GM12878 (cell line): ENCODE results near the gene BTG1. TPM values are rescaled to one million over a fixed set of nuclear protein-coding genes. Genes with fewer than 3 reads are reported as not detected.

Source experiments
- ATAC-seq: fragments of 200-7000 bp; cut with Tn5 transposase; 3 replicates; pipeline ENCODE4 v1.9.1; 2020; ENCODE audit warnings: mild to moderate bottlenecking, moderate library complexity
- BruUV-seq: library from RNA; stranded (reverse); fragments of 400-500 nt; replicated peaks from 2 replicates; lab custom pipeline; 2021; lab: Mats Ljungman, UMichigan
- CTCF ChIA-PET: fragments of 300-600 bp; sonication (Branson Sonifier 250); formaldehyde crosslinking; extraction: SDS; loops from one replicate; lab custom pipeline; 2021; ENCODE audit warnings: inconsistent platforms; lab: Yijun Ruan, JAX
- POLR2A ChIA-PET: fragments of 350-600 bp; formaldehyde crosslinking; extraction: SDS; loops from one replicate; lab custom pipeline; 2021; ENCODE audit warnings: inconsistent platforms; lab: Charles Lee
- RAD21 ChIA-PET: fragments of 300-600 bp; sonication (Branson Sonifier 250); formaldehyde crosslinking; loops from one replicate; lab custom pipeline; 2023; ENCODE audit warnings: antibody characterized with exemption; ENCODE audit not compliant: unreplicated experiment; lab: Charles Lee
- SMC1A ChIA-PET: fragments of 300-600 bp; sonication (Branson Sonifier 250); formaldehyde crosslinking; loops from one replicate; lab custom pipeline; 2023; ENCODE audit not compliant: unreplicated experiment, uncharacterized antibody; lab: Charles Lee
- DNase-seq: peaks from one replicate; pipeline ENCODE4 v3.0.0-alpha.2; 2011; ENCODE audit warnings: low read depth, low spot score
- FAIRE-seq: peaks from 3 replicates; lab custom pipeline; 2011; peaks lifted over from hg19 to GRCh38; lab: Jason Lieb, UNC
- H2AFZ ChIP-seq: 2 replicates; pipeline ENCODE4 v1.6.0; 2011; ENCODE audit warnings: low read depth, low read length, control low read depth; ENCODE audit not compliant: control insufficient read depth
- H3K27ac ChIP-seq: 2 replicates; pipeline ENCODE4 v1.5.1; 2011; ENCODE audit warnings: control low read depth; ENCODE audit not compliant: control insufficient read depth, insufficient read depth
- H3K27me3 ChIP-seq, 2 experiments: replicated peaks in 1 of 2; 2 replicates each; pipeline versions ENCODE4 v1.6.0 to v1.6.1; 2011; ENCODE audit warnings: low read length in 1 of 2; ENCODE audit not compliant: control insufficient read depth in 2 of 2, insufficient read depth in 2 of 2
- H3K36me3 ChIP-seq, 2 experiments: 2 replicates each; pipeline ENCODE4 v1.5.1; 2011; ENCODE audit warnings: low read length in 1 of 2; ENCODE audit not compliant: control insufficient read depth in 2 of 2, insufficient read depth in 2 of 2
- H3K4me1 ChIP-seq: 2 replicates; pipeline ENCODE4 v1.6.1; 2011; ENCODE audit warnings: mild to moderate bottlenecking, low read length, moderate library complexity, mixed read lengths; ENCODE audit not compliant: control insufficient read depth, insufficient read depth
- H3K4me2 ChIP-seq: 2 replicates; pipeline ENCODE4 v1.6.0; 2011; ENCODE audit warnings: control low read depth; ENCODE audit not compliant: control insufficient read depth, insufficient read depth
- H3K4me3 ChIP-seq: fragments of 200-600 bp; sonication (generic); 2 replicates; pipeline ENCODE4 v1.5.1; 2016
- H3K79me2 ChIP-seq: 2 replicates; pipeline ENCODE4 v1.6.0; 2011; ENCODE audit warnings: low read length; ENCODE audit not compliant: control insufficient read depth, insufficient read depth
- H3K9ac ChIP-seq: 2 replicates; pipeline ENCODE4 v1.8.0; 2011; ENCODE audit warnings: low read length, control low read depth, mixed read lengths; ENCODE audit not compliant: control insufficient read depth, insufficient read depth
- H3K9me3 ChIP-seq: replicated peaks from 3 replicates; pipeline ENCODE4 v1.5.1; 2011; ENCODE audit warnings: mild to moderate bottlenecking, low read length; ENCODE audit not compliant: control insufficient read depth, insufficient read depth
- H4K20me1 ChIP-seq: 2 replicates; pipeline ENCODE4 v1.6.0; 2011; ENCODE audit not compliant: control insufficient read depth, insufficient read depth
- CBFB ChIP-seq: IDR thresholded peaks from 2 replicates; pipeline ENCODE4 v1.6.1; 2016; ENCODE audit warnings: antibody characterized with exemption, low read depth
- EGR1 ChIP-seq, 2 experiments: IDR thresholded peaks; 1 replicate in 1 of 2; 2 replicates in 1 of 2; pipeline ENCODE4 v1.6.1; 2011 to 2012; ENCODE audit warnings: low read depth in 2 of 2, low read length in 2 of 2, borderline replicate concordance in 1 of 2, mild to moderate bottlenecking in 1 of 2, moderate library complexity in 1 of 2
- IKZF1 ChIP-seq: fragments of 450-650 bp; conservative IDR thresholded peaks from 2 replicates; pipeline ENCODE4 v1.6.1; 2017; ENCODE audit warnings: antibody characterized with exemption, mild to moderate bottlenecking
- TCF7 ChIP-seq: IDR thresholded peaks from 2 replicates; pipeline ENCODE4 v1.6.1; 2014; ENCODE audit warnings: antibody characterized with exemption, borderline replicate concordance
- WGBS: methylation state at CpG from one replicate; pipeline ENCODE4 v1.1.6; 2016; ENCODE audit warnings: low lambda C conversion rate; ENCODE audit not compliant: insufficient replicate concordance, insufficient coverage; ENCODE audit errors: missing lambda C conversion rate; 5-methylcytosine and 5-hydroxymethylcytosine counted together
- in situ Hi-C: fragments of 300-500 bp; cut with MboI; formaldehyde crosslinking; loops from 9 replicates; pipeline ENCODE4 v1.14.3; 2018; ENCODE audit warnings: mixed read lengths
- intact Hi-C: fragments of 100-400 bp; cut with micrococcal nuclease; formaldehyde crosslinking; loops from one replicate; pipeline ENCODE4 v1.14.2; 2022; ENCODE audit not compliant: unreplicated experiment
- polyA plus RNA-seq, 11 experiments: library from polyadenylated mRNA; depleted of rRNA in 4 of 11; unstranded in 6 of 11; stranded (reverse) in 5 of 11; fragments of >200 nt; fragmentation: Nextera tagmentation in 4 of 11; fragmentation: Illumina TruSeq in 1 of 11; extraction: Ambion mirVana in 4 of 11; extraction: Trizol in 1 of 11; gene quantifications; 1 replicate in 1 of 11; 2 replicates in 10 of 11; pipeline versions ENCODE4 v1.2.1 to v1.2.3, GENCODE V29; 2011 to 2016; ENCODE audit warnings: inconsistent platforms in 2 of 11, missing spikeins in 2 of 11, low read depth in 1 of 11
- total RNA-seq, 4 experiments: library from RNA; depleted of rRNA in 3 of 4; stranded (reverse); fragments of >200 nt in 3 of 4; fragmentation: Illumina TruSeq in 1 of 4; extraction: Trizol in 1 of 4; gene quantifications; 2 replicates each; pipeline versions ENCODE4 v1.2.1 to v1.2.3, GENCODE V29; 2013 to 2021
- TF ChIP-seq, protein P1 (sequence below): fragments of 450-650 bp; IDR thresholded peaks from 2 replicates; pipeline ENCODE4 v1.6.1; 2017; ENCODE audit warnings: mild to moderate bottlenecking, low read depth, inconsistent platforms; ENCODE audit not compliant: poor library complexity, severe bottlenecking
- TF ChIP-seq, protein P2 (sequence below): IDR thresholded peaks from 2 replicates; pipeline ENCODE4 v1.6.1; 2012; ENCODE audit warnings: improper control_type of control experiment, low read depth, low read length; ENCODE audit not compliant: insufficient replicate concordance
- TF ChIP-seq, protein P3 (sequence below): fragments of 150-350 bp; IDR thresholded peaks from 2 replicates; pipeline ENCODE4 v1.6.1; 2016; ENCODE audit warnings: low read depth, low read length
- TF ChIP-seq, protein P4 (sequence below): fragments of 450-650 bp; IDR thresholded peaks from 2 replicates; pipeline ENCODE4 v1.6.1; 2017; ENCODE audit warnings: low read depth, mild to moderate bottlenecking, moderate library complexity

The BTG1 gene
- total and polyA plus RNA-seq, 10 of the 15 experiments (the other 5 are each of a cell fraction or from before 2014, with no cell fraction given) = 23.7 to 194 (median 56.4) TPM

DNA sequence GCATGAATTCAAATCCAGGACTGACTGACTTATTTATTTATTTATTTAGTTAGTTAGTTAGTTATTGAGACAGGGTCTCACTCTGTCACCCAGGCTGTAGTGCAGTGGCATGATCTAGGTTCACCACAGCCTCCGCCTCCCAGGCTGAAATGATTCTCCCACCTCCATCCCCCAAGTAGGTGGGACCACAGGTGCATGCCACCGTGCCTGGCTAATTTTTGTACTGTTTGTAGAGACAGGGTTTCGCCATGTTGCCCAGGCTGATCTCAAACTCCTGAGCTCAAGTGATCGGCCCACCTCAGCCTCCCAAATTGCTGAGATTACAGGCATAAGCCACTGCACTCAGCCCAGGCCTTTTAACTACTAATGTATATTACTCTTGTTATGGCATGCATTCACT lies 36.0 kb downstream of the BTG1 start (continued):
- TF ChIP-seq, protein P1, sequence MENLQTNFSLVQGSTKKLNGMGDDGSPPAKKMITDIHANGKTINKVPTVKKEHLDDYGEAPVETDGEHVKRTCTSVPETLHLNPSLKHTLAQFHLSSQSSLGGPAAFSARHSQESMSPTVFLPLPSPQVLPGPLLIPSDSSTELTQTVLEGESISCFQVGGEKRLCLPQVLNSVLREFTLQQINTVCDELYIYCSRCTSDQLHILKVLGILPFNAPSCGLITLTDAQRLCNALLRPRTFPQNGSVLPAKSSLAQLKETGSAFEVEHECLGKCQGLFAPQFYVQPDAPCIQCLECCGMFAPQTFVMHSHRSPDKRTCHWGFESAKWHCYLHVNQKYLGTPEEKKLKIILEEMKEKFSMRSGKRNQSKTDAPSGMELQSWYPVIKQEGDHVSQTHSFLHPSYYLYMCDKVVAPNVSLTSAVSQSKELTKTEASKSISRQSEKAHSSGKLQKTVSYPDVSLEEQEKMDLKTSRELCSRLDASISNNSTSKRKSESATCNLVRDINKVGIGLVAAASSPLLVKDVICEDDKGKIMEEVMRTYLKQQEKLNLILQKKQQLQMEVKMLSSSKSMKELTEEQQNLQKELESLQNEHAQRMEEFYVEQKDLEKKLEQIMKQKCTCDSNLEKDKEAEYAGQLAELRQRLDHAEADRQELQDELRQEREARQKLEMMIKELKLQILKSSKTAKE = no peak
- no peak for TF ChIP-seq IKZF1
- TF ChIP-seq CBFB = no peak

DNA sequence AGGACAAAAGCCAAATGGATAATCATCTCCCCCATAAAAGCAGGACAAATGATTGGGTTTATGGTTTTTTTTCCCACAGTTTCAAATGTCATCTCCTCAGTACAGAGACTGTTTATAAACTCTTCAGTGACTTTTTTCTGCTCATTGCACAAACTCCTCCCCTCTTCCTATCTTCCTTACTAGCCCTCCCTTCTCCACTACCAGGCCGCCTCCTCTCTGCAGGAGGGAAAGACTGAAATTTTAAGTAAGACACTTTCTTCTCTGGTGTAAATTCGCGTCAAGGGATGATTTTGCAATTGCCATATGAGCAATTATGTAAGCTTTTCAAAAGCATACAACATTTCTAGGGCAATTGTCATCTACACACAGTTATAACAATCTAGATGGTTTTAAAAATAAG lies 37.0 kb downstream of the BTG1 start:
- Histone ChIP-seq H3K36me3 (no peaks in the 10 kb centered on the region), H3K9ac (no peak overlapping the region), H3K27me3 (no peaks in the 10 kb centered on the region), H2AFZ (no peak overlapping the region), H3K4me2 (no peak overlapping the region), H3K4me3 (no peak overlapping the region), H3K27ac (no peak overlapping the region), H4K20me1 (no peaks in the 10 kb centered on the region), H3K79me2 (peaks cover 4% of the 10 kb centered on the region), H3K4me1 (peaks cover 3% of the 10 kb centered on the region), H3K9me3 (no peaks in the 10 kb centered on the region)
- ChIA-PET CTCF (no interaction called here), SMC1A (interaction anchor here (1.1 to 2.3 kb wide), 2 partner anchors 10 to 28 kb away, joined by 3 to 7 read pairs; no protein-coding TSS in a partner anchor), POLR2A (interaction anchor here (0.6 to 1.2 kb wide), 4 partner anchors 10 to 25 kb away, joined by 3 read pairs; no protein-coding TSS in a partner anchor), RAD21 (interaction anchor here (1.4 to 3.2 kb wide), 3 partner anchors 13 to 59 kb away, joined by 3 to 11 read pairs (median 3); no protein-coding TSS in a partner anchor)
- in situ Hi-C loops (no loop called here), intact Hi-C loops (no loop called here)
- 100% methylated on average over 3 of the region's 3 CpGs for WGBS
- no peak for DNase-seq
- FAIRE-seq = no peak
- ATAC-seq = no peak
- no TSS peak for BruUV-seq
- TF ChIP-seq, protein P2, sequence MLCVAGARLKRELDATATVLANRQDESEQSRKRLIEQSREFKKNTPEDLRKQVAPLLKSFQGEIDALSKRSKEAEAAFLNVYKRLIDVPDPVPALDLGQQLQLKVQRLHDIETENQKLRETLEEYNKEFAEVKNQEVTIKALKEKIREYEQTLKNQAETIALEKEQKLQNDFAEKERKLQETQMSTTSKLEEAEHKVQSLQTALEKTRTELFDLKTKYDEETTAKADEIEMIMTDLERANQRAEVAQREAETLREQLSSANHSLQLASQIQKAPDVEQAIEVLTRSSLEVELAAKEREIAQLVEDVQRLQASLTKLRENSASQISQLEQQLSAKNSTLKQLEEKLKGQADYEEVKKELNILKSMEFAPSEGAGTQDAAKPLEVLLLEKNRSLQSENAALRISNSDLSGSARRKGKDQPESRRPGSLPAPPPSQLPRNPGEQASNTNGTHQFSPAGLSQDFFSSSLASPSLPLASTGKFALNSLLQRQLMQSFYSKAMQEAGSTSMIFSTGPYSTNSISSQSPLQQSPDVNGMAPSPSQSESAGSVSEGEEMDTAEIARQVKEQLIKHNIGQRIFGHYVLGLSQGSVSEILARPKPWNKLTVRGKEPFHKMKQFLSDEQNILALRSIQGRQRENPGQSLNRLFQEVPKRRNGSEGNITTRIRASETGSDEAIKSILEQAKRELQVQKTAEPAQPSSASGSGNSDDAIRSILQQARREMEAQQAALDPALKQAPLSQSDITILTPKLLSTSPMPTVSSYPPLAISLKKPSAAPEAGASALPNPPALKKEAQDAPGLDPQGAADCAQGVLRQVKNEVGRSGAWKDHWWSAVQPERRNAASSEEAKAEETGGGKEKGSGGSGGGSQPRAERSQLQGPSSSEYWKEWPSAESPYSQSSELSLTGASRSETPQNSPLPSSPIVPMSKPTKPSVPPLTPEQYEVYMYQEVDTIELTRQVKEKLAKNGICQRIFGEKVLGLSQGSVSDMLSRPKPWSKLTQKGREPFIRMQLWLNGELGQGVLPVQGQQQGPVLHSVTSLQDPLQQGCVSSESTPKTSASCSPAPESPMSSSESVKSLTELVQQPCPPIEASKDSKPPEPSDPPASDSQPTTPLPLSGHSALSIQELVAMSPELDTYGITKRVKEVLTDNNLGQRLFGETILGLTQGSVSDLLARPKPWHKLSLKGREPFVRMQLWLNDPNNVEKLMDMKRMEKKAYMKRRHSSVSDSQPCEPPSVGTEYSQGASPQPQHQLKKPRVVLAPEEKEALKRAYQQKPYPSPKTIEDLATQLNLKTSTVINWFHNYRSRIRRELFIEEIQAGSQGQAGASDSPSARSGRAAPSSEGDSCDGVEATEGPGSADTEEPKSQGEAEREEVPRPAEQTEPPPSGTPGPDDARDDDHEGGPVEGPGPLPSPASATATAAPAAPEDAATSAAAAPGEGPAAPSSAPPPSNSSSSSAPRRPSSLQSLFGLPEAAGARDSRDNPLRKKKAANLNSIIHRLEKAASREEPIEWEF = no peak
- TF ChIP-seq TCF7 = no peak
- TF ChIP-seq, protein P3, sequence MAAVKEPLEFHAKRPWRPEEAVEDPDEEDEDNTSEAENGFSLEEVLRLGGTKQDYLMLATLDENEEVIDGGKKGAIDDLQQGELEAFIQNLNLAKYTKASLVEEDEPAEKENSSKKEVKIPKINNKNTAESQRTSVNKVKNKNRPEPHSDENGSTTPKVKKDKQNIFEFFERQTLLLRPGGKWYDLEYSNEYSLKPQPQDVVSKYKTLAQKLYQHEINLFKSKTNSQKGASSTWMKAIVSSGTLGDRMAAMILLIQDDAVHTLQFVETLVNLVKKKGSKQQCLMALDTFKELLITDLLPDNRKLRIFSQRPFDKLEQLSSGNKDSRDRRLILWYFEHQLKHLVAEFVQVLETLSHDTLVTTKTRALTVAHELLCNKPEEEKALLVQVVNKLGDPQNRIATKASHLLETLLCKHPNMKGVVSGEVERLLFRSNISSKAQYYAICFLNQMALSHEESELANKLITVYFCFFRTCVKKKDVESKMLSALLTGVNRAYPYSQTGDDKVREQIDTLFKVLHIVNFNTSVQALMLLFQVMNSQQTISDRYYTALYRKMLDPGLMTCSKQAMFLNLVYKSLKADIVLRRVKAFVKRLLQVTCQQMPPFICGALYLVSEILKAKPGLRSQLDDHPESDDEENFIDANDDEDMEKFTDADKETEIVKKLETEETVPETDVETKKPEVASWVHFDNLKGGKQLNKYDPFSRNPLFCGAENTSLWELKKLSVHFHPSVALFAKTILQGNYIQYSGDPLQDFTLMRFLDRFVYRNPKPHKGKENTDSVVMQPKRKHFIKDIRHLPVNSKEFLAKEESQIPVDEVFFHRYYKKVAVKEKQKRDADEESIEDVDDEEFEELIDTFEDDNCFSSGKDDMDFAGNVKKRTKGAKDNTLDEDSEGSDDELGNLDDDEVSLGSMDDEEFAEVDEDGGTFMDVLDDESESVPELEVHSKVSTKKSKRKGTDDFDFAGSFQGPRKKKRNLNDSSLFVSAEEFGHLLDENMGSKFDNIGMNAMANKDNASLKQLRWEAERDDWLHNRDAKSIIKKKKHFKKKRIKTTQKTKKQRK = no peak
- no peak for TF ChIP-seq EGR1 (IDR thresholded peaks at IDR 0.05; ENCODE audit: borderline replicate concordance in 1 of 2, low read depth in 2 of 2, low read length in 2 of 2)
- TF ChIP-seq, protein P4, sequence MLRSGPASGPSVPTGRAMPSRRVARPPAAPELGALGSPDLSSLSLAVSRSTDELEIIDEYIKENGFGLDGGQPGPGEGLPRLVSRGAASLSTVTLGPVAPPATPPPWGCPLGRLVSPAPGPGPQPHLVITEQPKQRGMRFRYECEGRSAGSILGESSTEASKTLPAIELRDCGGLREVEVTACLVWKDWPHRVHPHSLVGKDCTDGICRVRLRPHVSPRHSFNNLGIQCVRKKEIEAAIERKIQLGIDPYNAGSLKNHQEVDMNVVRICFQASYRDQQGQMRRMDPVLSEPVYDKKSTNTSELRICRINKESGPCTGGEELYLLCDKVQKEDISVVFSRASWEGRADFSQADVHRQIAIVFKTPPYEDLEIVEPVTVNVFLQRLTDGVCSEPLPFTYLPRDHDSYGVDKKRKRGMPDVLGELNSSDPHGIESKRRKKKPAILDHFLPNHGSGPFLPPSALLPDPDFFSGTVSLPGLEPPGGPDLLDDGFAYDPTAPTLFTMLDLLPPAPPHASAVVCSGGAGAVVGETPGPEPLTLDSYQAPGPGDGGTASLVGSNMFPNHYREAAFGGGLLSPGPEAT = no peak
